GM12878 (cell line): ENCODE data around the gene TMEM63B. TPM values are rescaled to one million over a fixed set of nuclear protein-coding genes. Genes with fewer than 3 reads are reported as not detected.

Source experiments
- CBX3 ChIP-seq: fragments of 200-600 bp; sonication (generic); IDR thresholded peaks from 2 replicates; pipeline ENCODE4 v1.6.1; 2016; ENCODE audit warnings: low read depth, borderline replicate concordance
- HDGF ChIP-seq: fragments of 450-650 bp; IDR thresholded peaks from 2 replicates; pipeline ENCODE4 v1.6.1; 2016; ENCODE audit warnings: antibody characterized with exemption
- IRF4 ChIP-seq: IDR thresholded peaks from 2 replicates; pipeline ENCODE4 v1.6.1; 2011; ENCODE audit warnings: low read depth, low read length
- JUNB ChIP-seq: IDR thresholded peaks from 2 replicates; pipeline ENCODE4 v1.6.1; 2016; ENCODE audit warnings: antibody characterized with exemption, mild to moderate bottlenecking
- JUND ChIP-seq: IDR thresholded peaks from 2 replicates; pipeline ENCODE4 v1.6.1; 2012; ENCODE audit warnings: low read depth, mild to moderate bottlenecking, low read length, improper control_type of control experiment, moderate library complexity
- NFIC ChIP-seq: IDR thresholded peaks from 2 replicates; pipeline ENCODE4 v1.6.1; 2012; ENCODE audit warnings: low read depth, mild to moderate bottlenecking, inconsistent platforms, low read length, moderate library complexity
- NFXL1 ChIP-seq: fragments of 450-650 bp; IDR thresholded peaks from 2 replicates; pipeline ENCODE4 v1.6.1; 2017; ENCODE audit warnings: antibody characterized with exemption, mild to moderate bottlenecking, borderline replicate concordance
- RFX5 ChIP-seq: IDR thresholded peaks from 2 replicates; pipeline ENCODE4 v1.6.1; 2011; ENCODE audit warnings: low read depth, low read length, improper control_type of control experiment
- SMARCA5 ChIP-seq: fragments of 450-650 bp; IDR thresholded peaks from 2 replicates; pipeline ENCODE4 v1.6.1; 2017; ENCODE audit warnings: mild to moderate bottlenecking
- TCF3 ChIP-seq: IDR thresholded peaks from 2 replicates; pipeline ENCODE4 v1.6.1; 2012; ENCODE audit warnings: low read depth, mild to moderate bottlenecking, low read length, borderline replicate concordance; ENCODE audit not compliant: insufficient read depth
- TCF7 ChIP-seq: IDR thresholded peaks from 2 replicates; pipeline ENCODE4 v1.6.1; 2014; ENCODE audit warnings: antibody characterized with exemption, borderline replicate concordance
- ZNF384 ChIP-seq: IDR thresholded peaks from 2 replicates; pipeline ENCODE4 v1.6.1; 2012; ENCODE audit warnings: low read depth, mild to moderate bottlenecking, low read length, improper control_type of control experiment, borderline replicate concordance
- ZSCAN29 ChIP-seq: fragments of 450-650 bp; IDR thresholded peaks from 2 replicates; pipeline ENCODE4 v1.6.1; 2017; ENCODE audit warnings: mild to moderate bottlenecking, moderate library complexity
- polyA plus RNA-seq, 11 experiments: library from polyadenylated mRNA; depleted of rRNA in 4 of 11; unstranded in 6 of 11; stranded (reverse) in 5 of 11; fragments of >200 nt; fragmentation: Nextera tagmentation in 4 of 11; fragmentation: Illumina TruSeq in 1 of 11; extraction: Ambion mirVana in 4 of 11; extraction: Trizol in 1 of 11; gene quantifications; 1 replicate in 1 of 11; 2 replicates in 10 of 11; pipeline versions ENCODE4 v1.2.1 to v1.2.3, GENCODE V29; 2011 to 2016; ENCODE audit warnings: inconsistent platforms in 2 of 11, missing spikeins in 2 of 11, low read depth in 1 of 11
- total RNA-seq, 4 experiments: library from RNA; depleted of rRNA in 3 of 4; stranded (reverse); fragments of >200 nt in 3 of 4; fragmentation: Illumina TruSeq in 1 of 4; extraction: Trizol in 1 of 4; gene quantifications; 2 replicates each; pipeline versions ENCODE4 v1.2.1 to v1.2.3, GENCODE V29; 2013 to 2021
- TF ChIP-seq, protein P1 (sequence below): fragments of 450-650 bp; IDR thresholded peaks from 2 replicates; pipeline ENCODE4 v1.6.1; 2017; ENCODE audit warnings: mild to moderate bottlenecking, moderate library complexity
- TF ChIP-seq, protein P2 (sequence below): fragments of 450-650 bp; formaldehyde crosslinking; IDR thresholded peaks from 2 replicates; pipeline ENCODE4 v1.5.0; 2022; ENCODE audit warnings: mild to moderate bottlenecking, missing genetic modification characterization
- TF ChIP-seq, protein P3 (sequence below): IDR thresholded peaks from 2 replicates; pipeline ENCODE4 v1.6.1; 2011; ENCODE audit warnings: low read depth, low read length, improper control_type of control experiment, borderline replicate concordance
- TF ChIP-seq, protein P4 (sequence below): fragments of 450-650 bp; IDR thresholded peaks from 2 replicates; pipeline ENCODE4 v1.6.1; 2016; ENCODE audit warnings: mild to moderate bottlenecking
- TF ChIP-seq, protein P5 (sequence below): fragments of 450-650 bp; IDR thresholded peaks from 2 replicates; pipeline ENCODE4 v1.6.1; 2017; ENCODE audit warnings: low read depth, mild to moderate bottlenecking, moderate library complexity

TMEM63B gene
- total and polyA plus RNA-seq, 10 of the 15 experiments (the other 5 are each of a cell fraction or from before 2014, with no cell fraction given), result 0.09 to 15.0 (median 7.1) TPM; not detected in 1

DNA sequence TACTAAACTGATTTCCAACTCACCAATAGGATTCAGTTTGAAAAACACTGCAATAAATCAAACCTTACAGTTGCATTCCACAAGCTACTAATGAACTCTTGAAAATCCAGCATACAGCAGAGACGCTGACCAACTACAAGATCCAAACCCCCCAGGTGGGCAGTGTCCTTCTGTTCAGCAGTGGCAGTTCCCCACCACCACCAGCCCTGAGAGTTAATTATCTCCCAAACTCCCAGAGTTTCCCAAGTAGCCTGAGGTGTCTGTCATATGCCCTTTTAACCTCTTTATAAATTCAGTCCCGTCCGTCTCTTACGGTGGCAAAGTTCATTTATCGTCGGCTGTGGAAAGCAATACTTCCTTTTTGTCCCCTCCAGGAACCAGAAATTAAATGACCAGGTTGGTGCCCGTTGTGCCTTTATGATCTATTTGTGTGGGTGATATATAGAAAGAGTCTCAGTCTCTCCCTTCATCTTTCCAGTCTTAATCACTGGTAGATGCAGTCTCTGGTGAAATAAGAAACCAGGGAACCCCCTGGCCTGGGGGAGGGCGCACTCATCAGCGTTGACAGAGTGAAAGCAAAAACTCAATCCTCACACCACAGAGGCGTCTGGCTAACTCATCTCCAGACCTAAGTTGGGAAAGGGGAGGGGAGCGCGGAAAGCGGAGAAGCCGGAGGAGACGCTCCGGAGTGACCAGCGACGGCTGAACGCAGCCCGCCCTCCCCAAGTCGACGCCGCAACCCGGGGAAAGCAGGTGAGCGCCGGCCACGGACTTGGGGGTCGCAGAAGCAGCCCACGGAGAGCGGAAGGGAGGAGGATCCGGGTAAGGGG is 819 bp upstream of the TMEM63B start (continued):
- TF ChIP-seq, protein P1, sequence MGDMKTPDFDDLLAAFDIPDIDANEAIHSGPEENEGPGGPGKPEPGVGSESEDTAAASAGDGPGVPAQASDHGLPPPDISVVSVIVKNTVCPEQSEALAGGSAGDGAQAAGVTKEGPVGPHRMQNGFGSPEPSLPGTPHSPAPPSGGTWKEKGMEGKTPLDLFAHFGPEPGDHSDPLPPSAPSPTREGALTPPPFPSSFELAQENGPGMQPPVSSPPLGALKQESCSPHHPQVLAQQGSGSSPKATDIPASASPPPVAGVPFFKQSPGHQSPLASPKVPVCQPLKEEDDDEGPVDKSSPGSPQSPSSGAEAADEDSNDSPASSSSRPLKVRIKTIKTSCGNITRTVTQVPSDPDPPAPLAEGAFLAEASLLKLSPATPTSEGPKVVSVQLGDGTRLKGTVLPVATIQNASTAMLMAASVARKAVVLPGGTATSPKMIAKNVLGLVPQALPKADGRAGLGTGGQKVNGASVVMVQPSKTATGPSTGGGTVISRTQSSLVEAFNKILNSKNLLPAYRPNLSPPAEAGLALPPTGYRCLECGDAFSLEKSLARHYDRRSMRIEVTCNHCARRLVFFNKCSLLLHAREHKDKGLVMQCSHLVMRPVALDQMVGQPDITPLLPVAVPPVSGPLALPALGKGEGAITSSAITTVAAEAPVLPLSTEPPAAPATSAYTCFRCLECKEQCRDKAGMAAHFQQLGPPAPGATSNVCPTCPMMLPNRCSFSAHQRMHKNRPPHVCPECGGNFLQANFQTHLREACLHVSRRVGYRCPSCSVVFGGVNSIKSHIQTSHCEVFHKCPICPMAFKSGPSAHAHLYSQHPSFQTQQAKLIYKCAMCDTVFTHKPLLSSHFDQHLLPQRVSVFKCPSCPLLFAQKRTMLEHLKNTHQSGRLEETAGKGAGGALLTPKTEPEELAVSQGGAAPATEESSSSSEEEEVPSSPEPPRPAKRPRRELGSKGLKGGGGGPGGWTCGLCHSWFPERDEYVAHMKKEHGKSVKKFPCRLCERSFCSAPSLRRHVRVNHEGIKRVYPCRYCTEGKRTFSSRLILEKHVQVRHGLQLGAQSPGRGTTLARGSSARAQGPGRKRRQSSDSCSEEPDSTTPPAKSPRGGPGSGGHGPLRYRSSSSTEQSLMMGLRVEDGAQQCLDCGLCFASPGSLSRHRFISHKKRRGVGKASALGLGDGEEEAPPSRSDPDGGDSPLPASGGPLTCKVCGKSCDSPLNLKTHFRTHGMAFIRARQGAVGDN, result no peak
- TF ChIP-seq JUND, result no peak
- TF ChIP-seq, protein P2, sequence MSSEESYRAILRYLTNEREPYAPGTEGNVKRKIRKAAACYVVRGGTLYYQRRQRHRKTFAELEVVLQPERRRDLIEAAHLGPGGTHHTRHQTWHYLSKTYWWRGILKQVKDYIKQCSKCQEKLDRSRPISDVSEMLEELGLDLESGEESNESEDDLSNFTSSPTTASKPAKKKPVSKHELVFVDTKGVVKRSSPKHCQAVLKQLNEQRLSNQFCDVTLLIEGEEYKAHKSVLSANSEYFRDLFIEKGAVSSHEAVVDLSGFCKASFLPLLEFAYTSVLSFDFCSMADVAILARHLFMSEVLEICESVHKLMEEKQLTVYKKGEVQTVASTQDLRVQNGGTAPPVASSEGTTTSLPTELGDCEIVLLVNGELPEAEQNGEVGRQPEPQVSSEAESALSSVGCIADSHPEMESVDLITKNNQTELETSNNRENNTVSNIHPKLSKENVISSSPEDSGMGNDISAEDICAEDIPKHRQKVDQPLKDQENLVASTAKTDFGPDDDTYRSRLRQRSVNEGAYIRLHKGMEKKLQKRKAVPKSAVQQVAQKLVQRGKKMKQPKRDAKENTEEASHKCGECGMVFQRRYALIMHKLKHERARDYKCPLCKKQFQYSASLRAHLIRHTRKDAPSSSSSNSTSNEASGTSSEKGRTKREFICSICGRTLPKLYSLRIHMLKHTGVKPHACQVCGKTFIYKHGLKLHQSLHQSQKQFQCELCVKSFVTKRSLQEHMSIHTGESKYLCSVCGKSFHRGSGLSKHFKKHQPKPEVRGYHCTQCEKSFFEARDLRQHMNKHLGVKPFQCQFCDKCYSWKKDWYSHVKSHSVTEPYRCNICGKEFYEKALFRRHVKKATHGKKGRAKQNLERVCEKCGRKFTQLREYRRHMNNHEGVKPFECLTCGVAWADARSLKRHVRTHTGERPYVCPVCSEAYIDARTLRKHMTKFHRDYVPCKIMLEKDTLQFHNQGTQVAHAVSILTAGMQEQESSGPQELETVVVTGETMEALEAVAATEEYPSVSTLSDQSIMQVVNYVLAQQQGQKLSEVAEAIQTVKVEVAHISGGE, result no peak
- no peak for TF ChIP-seq SMARCA5
- TF ChIP-seq TCF7, result no peak
- TF ChIP-seq, protein P3, sequence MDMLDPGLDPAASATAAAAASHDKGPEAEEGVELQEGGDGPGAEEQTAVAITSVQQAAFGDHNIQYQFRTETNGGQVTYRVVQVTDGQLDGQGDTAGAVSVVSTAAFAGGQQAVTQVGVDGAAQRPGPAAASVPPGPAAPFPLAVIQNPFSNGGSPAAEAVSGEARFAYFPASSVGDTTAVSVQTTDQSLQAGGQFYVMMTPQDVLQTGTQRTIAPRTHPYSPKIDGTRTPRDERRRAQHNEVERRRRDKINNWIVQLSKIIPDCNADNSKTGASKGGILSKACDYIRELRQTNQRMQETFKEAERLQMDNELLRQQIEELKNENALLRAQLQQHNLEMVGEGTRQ, result no peak
- TF ChIP-seq, protein P4, sequence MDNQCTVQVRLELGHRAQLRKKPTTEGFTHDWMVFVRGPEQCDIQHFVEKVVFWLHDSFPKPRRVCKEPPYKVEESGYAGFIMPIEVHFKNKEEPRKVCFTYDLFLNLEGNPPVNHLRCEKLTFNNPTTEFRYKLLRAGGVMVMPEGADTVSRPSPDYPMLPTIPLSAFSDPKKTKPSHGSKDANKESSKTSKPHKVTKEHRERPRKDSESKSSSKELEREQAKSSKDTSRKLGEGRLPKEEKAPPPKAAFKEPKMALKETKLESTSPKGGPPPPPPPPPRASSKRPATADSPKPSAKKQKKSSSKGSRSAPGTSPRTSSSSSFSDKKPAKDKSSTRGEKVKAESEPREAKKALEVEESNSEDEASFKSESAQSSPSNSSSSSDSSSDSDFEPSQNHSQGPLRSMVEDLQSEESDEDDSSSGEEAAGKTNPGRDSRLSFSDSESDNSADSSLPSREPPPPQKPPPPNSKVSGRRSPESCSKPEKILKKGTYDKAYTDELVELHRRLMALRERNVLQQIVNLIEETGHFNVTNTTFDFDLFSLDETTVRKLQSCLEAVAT, result no peak
- TF ChIP-seq NFIC, result peak; percentile 37; the same call in 1 of the 2 replicates
- no peak for TF ChIP-seq ZSCAN29
- TF ChIP-seq, protein P5, sequence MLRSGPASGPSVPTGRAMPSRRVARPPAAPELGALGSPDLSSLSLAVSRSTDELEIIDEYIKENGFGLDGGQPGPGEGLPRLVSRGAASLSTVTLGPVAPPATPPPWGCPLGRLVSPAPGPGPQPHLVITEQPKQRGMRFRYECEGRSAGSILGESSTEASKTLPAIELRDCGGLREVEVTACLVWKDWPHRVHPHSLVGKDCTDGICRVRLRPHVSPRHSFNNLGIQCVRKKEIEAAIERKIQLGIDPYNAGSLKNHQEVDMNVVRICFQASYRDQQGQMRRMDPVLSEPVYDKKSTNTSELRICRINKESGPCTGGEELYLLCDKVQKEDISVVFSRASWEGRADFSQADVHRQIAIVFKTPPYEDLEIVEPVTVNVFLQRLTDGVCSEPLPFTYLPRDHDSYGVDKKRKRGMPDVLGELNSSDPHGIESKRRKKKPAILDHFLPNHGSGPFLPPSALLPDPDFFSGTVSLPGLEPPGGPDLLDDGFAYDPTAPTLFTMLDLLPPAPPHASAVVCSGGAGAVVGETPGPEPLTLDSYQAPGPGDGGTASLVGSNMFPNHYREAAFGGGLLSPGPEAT, result peak; percentile 80; the same call in 1 of the 2 replicates
- TF ChIP-seq RFX5, result no peak
- TF ChIP-seq IRF4, result 0 out of 2 replicates have a peak, but pooled peaks have one; percentile 22
- peak; percentile 43; the same call in 1 of the 2 replicates for TF ChIP-seq JUNB
- TF ChIP-seq ZNF384, result no peak
- no peak for TF ChIP-seq TCF3
- no peak for TF ChIP-seq NFXL1
- TF ChIP-seq CBX3, result no peak
- no peak for TF ChIP-seq HDGF
